ENCODE data around the gene UGP2. TPM values are rescaled to one million over a fixed set of nuclear protein-coding genes. Genes with fewer than 3 reads are reported as not detected.

Gene UGP2
- total RNA-seq, 1 donor from 2014 or later = 314 TPM

DNA sequence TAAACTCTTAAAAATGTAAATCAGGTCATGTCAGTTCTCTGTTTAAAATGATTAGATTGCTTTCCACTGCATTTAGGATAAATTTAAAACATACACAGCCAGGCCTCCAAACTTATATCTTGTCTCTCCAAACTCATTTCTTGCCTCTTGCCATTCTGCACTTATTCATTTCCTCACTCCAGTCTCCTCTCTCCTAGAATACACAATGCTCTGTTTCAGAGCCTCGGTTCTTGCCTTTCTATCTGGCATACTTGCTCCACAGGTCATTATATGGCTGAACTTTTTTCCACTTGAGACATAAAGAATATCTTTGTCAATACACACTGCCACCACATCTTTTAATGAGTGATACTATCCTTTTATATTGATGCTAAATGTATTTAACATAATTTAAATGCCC, 10.5 kb upstream of the UGP2 start:
- Histone ChIP-seq H4K20me1 (ENCODE audit: insufficient read depth, low read length) (no peaks in the 10 kb centered on the region), H3K27me3 (ENCODE audit: insufficient read depth, low read length) (no peaks in the 10 kb centered on the region), H3K9ac (ENCODE audit: low read length) (no peak overlapping the region), H3K9me3 (ENCODE audit: insufficient read depth, low read depth, low read length) (no peaks in the 10 kb centered on the region), H3K36me3 (ENCODE audit: insufficient read depth, low read length) (no peaks in the 10 kb centered on the region), H3K79me2 (ENCODE audit: insufficient read depth, low read length) (no peaks in the 10 kb centered on the region), H3K4me2 (ENCODE audit: low read length) (no peak overlapping the region), H3K4me3 (ENCODE audit: insufficient read depth, low read depth, low read length) (no peak overlapping the region), H3K4me1 (ENCODE audit: insufficient read depth, low read length) (peaks cover 7% of the 10 kb centered on the region), H2AFZ (ENCODE audit: low read depth, low read length) (no peak overlapping the region), H3K27ac (ENCODE audit: low read depth, low read length) (no peak overlapping the region)
- H3K4me1 Mint-ChIP-seq (ENCODE audit: low read depth, unreplicated experiment) = peaks cover 37% of the 10 kb centered on the region
- FAIRE-seq (no peak), DNase-seq (ENCODE audit: low read depth) (no peak)
- no peak overlapping the region for H3K4me3 Mint-ChIP-seq (ENCODE audit: unreplicated experiment)
- TF ChIP-seq, protein P1, sequence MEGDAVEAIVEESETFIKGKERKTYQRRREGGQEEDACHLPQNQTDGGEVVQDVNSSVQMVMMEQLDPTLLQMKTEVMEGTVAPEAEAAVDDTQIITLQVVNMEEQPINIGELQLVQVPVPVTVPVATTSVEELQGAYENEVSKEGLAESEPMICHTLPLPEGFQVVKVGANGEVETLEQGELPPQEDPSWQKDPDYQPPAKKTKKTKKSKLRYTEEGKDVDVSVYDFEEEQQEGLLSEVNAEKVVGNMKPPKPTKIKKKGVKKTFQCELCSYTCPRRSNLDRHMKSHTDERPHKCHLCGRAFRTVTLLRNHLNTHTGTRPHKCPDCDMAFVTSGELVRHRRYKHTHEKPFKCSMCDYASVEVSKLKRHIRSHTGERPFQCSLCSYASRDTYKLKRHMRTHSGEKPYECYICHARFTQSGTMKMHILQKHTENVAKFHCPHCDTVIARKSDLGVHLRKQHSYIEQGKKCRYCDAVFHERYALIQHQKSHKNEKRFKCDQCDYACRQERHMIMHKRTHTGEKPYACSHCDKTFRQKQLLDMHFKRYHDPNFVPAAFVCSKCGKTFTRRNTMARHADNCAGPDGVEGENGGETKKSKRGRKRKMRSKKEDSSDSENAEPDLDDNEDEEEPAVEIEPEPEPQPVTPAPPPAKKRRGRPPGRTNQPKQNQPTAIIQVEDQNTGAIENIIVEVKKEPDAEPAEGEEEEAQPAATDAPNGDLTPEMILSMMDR (IDR thresholded peaks at IDR 0.05; ENCODE audit: insufficient read depth, low read depth, low read length) = no peak
- TF ChIP-seq EZH2 (IDR thresholded peaks at IDR 0.05; ENCODE audit: insufficient read depth, low read length) = no peak
- no peaks in the 10 kb centered on the region for H3K27me3 Mint-ChIP-seq (ENCODE audit: low read depth, unreplicated experiment)
- no peaks in the 10 kb centered on the region for H3K9me3 Mint-ChIP-seq (ENCODE audit: unreplicated experiment)
- H3K36me3 Mint-ChIP-seq (ENCODE audit: low read depth, unreplicated experiment) = no peaks in the 10 kb centered on the region
- peak overlapping the region; percentile 42 for H3K27ac Mint-ChIP-seq (ENCODE audit: unreplicated experiment)

DNA sequence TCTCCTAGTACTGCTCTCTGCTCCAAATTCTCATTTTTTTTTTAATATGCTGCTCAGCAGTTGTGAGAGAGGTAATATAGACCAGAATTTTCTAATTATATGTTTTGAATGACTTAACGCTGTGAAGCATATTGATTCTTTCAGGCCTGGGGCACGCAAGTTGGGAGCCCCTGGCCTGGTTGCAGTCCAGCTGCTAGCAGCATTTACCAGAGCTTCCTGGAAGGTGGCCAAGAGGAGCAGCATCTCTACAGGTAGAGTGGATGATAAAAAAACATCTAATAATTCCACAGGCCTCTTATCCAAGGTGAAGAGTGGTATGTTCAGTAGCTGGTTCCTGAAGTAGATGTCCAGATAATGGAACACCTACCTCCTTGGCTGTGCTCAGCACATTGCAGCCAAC, 7.3 kb upstream of the UGP2 start:
- H3K27ac ChIP-seq (ENCODE audit: low read depth, low read length) = no peak overlapping the region
- H3K9ac ChIP-seq (ENCODE audit: low read length) = no peak overlapping the region
- peaks cover 27% of the 10 kb centered on the region for H3K4me1 Mint-ChIP-seq (ENCODE audit: low read depth, unreplicated experiment)
- no peak overlapping the region for H3K4me3 Mint-ChIP-seq (ENCODE audit: unreplicated experiment)
- H3K36me3 Mint-ChIP-seq (ENCODE audit: low read depth, unreplicated experiment) = no peaks in the 10 kb centered on the region
- FAIRE-seq = no peak
- no peak overlapping the region for H3K27ac Mint-ChIP-seq (ENCODE audit: unreplicated experiment)
- H3K4me3 ChIP-seq (ENCODE audit: insufficient read depth, low read depth, low read length) = no peak overlapping the region
- no peaks in the 10 kb centered on the region for H4K20me1 ChIP-seq (ENCODE audit: insufficient read depth, low read length)
- no peak for TF ChIP-seq EZH2 (IDR thresholded peaks at IDR 0.05; ENCODE audit: insufficient read depth, low read length)
- TF ChIP-seq, protein P1 (IDR thresholded peaks at IDR 0.05; ENCODE audit: insufficient read depth, low read depth, low read length) = no peak
- no peak overlapping the region for H3K4me2 ChIP-seq (ENCODE audit: low read length)
- no peaks in the 10 kb centered on the region for H3K27me3 ChIP-seq (ENCODE audit: insufficient read depth, low read length)
- no peaks in the 10 kb centered on the region for H3K79me2 ChIP-seq (ENCODE audit: insufficient read depth, low read length)
- no peaks in the 10 kb centered on the region for H3K27me3 Mint-ChIP-seq (ENCODE audit: low read depth, unreplicated experiment)
- no peaks in the 10 kb centered on the region for H3K4me1 ChIP-seq (ENCODE audit: insufficient read depth, low read length)
- H3K9me3 ChIP-seq (ENCODE audit: insufficient read depth, low read depth, low read length) = no peaks in the 10 kb centered on the region
- H3K9me3 Mint-ChIP-seq (ENCODE audit: unreplicated experiment) = no peaks in the 10 kb centered on the region
- DNase-seq (ENCODE audit: low read depth) = no peak
- no peaks in the 10 kb centered on the region for H3K36me3 ChIP-seq (ENCODE audit: insufficient read depth, low read length)
- H2AFZ ChIP-seq (ENCODE audit: low read depth, low read length) = no peak overlapping the region

DNA sequence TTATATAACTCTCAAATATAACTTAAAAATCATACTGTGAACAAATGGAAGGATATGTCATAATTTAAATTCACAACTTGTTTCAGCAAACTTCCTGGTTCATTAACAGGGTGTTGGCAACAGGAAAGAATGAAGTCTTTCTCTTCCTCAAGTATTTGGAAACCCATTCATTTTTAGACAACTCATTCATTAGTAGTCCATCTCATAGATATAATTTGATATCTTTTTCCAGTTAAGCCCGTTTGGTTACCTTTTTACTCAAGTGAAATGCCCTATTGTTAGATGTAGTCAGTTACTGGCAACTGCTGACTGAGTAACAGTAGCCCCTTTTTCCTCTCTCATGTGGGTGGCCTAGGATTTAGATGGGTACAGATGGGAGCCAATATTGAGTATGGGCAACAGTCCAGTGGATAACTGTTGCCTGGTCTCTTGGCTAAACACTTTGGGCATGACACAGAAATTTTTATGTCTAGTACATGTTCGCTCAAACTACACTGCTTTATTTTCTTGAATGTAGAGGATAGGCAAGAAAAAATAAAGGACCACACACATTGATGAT, 4.6 kb upstream of the UGP2 start:
- Histone ChIP-seq H2AFZ (ENCODE audit: low read depth, low read length) (no peak overlapping the region), H3K9me3 (ENCODE audit: insufficient read depth, low read depth, low read length) (no peaks in the 10 kb centered on the region), H3K79me2 (ENCODE audit: insufficient read depth, low read length) (peaks cover 2% of the 10 kb centered on the region), H3K4me1 (ENCODE audit: insufficient read depth, low read length) (peaks cover 7% of the 10 kb centered on the region), H3K27me3 (ENCODE audit: insufficient read depth, low read length) (no peaks in the 10 kb centered on the region), H3K36me3 (ENCODE audit: insufficient read depth, low read length) (no peaks in the 10 kb centered on the region), H3K9ac (ENCODE audit: low read length) (no peak overlapping the region), H4K20me1 (ENCODE audit: insufficient read depth, low read length) (no peaks in the 10 kb centered on the region), H3K4me3 (ENCODE audit: insufficient read depth, low read depth, low read length) (no peak overlapping the region), H3K27ac (ENCODE audit: low read depth, low read length) (no peak overlapping the region), H3K4me2 (ENCODE audit: low read length) (no peak overlapping the region)
- H3K4me1 Mint-ChIP-seq (ENCODE audit: low read depth, unreplicated experiment) = peaks cover 19% of the 10 kb centered on the region
- H3K27me3 Mint-ChIP-seq (ENCODE audit: low read depth, unreplicated experiment) = no peaks in the 10 kb centered on the region
- H3K4me3 Mint-ChIP-seq (ENCODE audit: unreplicated experiment) = no peak overlapping the region
- FAIRE-seq (no peak), DNase-seq (ENCODE audit: low read depth) (no peak)
- TF ChIP-seq EZH2 (IDR thresholded peaks at IDR 0.05; ENCODE audit: insufficient read depth, low read length) = no peak
- TF ChIP-seq, protein P1 (IDR thresholded peaks at IDR 0.05; ENCODE audit: insufficient read depth, low read depth, low read length) = no peak
- H3K36me3 Mint-ChIP-seq (ENCODE audit: low read depth, unreplicated experiment) = no peaks in the 10 kb centered on the region
- no peak overlapping the region for H3K27ac Mint-ChIP-seq (ENCODE audit: unreplicated experiment)
- no peaks in the 10 kb centered on the region for H3K9me3 Mint-ChIP-seq (ENCODE audit: unreplicated experiment)
